GM12878 (cell line): Measurements from ENCODE around the gene SEC16A. TPM values are rescaled to one million over a fixed set of nuclear protein-coding genes. Genes with fewer than 3 reads are reported as not detected.

Source experiments
- ATF7 ChIP-seq: fragments of 450-650 bp; IDR thresholded peaks from 2 replicates; pipeline ENCODE4 v1.6.1; 2016; ENCODE audit warnings: low read depth, mild to moderate bottlenecking
- BHLHE40 ChIP-seq, 2 experiments: fragments of 450-650 bp in 1 of 2; IDR thresholded peaks; 2 replicates each; pipeline ENCODE4 v1.6.1; 2011 to 2017; ENCODE audit warnings: low read depth in 2 of 2, borderline replicate concordance in 1 of 2, improper control_type of control experiment in 1 of 2, low read length in 1 of 2, mild to moderate bottlenecking in 1 of 2
- ESRRA ChIP-seq: IDR thresholded peaks from 2 replicates; pipeline ENCODE4 v1.6.1; 2012; ENCODE audit warnings: mild to moderate bottlenecking, low read length, improper control_type of control experiment
- GATAD2B ChIP-seq: fragments of 450-650 bp; conservative IDR thresholded peaks from 2 replicates; pipeline ENCODE4 v1.6.1; 2017; ENCODE audit warnings: low read depth, mild to moderate bottlenecking, moderate library complexity
- IKZF1 ChIP-seq: fragments of 450-650 bp; conservative IDR thresholded peaks from 2 replicates; pipeline ENCODE4 v1.6.1; 2017; ENCODE audit warnings: antibody characterized with exemption, mild to moderate bottlenecking
- NBN ChIP-seq: fragments of 450-650 bp; IDR thresholded peaks from 2 replicates; pipeline ENCODE4 v1.6.1; 2016
- POLR2AphosphoS5 ChIP-seq: IDR thresholded peaks from 2 replicates; pipeline ENCODE4 v1.6.1; 2011; ENCODE audit warnings: mild to moderate bottlenecking, low read length, inconsistent platforms
- RAD21 ChIP-seq: IDR thresholded peaks from 2 replicates; pipeline ENCODE4 v1.6.1; 2011; ENCODE audit warnings: mild to moderate bottlenecking, low read depth, low read length, moderate library complexity; ENCODE audit not compliant: insufficient read depth
- RUNX3 ChIP-seq: IDR thresholded peaks from 2 replicates; pipeline ENCODE4 v1.6.1; 2012; ENCODE audit warnings: low read length, inconsistent platforms
- SMC3 ChIP-seq: IDR thresholded peaks from 2 replicates; pipeline ENCODE4 v1.6.1; 2011; ENCODE audit warnings: low read length, improper control_type of control experiment, borderline replicate concordance
- SREBF1 ChIP-seq: IDR thresholded peaks from 2 replicates; pipeline ENCODE4 v1.6.1; 2012; ENCODE audit warnings: mild to moderate bottlenecking, low read length
- TCF12 ChIP-seq: IDR thresholded peaks from 2 replicates; pipeline ENCODE4 v1.6.1; 2011; ENCODE audit warnings: low read depth, mild to moderate bottlenecking, low read length
- TCF3 ChIP-seq: IDR thresholded peaks from 2 replicates; pipeline ENCODE4 v1.6.1; 2012; ENCODE audit warnings: low read depth, mild to moderate bottlenecking, low read length, borderline replicate concordance; ENCODE audit not compliant: insufficient read depth
- WRNIP1 ChIP-seq: IDR thresholded peaks from 2 replicates; pipeline ENCODE4 v1.6.1; 2011; ENCODE audit warnings: low read depth, low read length, improper control_type of control experiment, borderline replicate concordance
- YY1 ChIP-seq: IDR thresholded peaks from 2 replicates; pipeline ENCODE4 v1.6.1; 2011; ENCODE audit warnings: low read depth, mild to moderate bottlenecking, low read length
- ZBED1 ChIP-seq: IDR thresholded peaks from 2 replicates; pipeline ENCODE4 v1.6.1; 2016; ENCODE audit warnings: borderline replicate concordance
- polyA plus RNA-seq, 11 experiments: library from polyadenylated mRNA; depleted of rRNA in 4 of 11; unstranded in 6 of 11; stranded (reverse) in 5 of 11; fragments of >200 nt; fragmentation: Nextera tagmentation in 4 of 11; fragmentation: Illumina TruSeq in 1 of 11; extraction: Ambion mirVana in 4 of 11; extraction: Trizol in 1 of 11; gene quantifications; 1 replicate in 1 of 11; 2 replicates in 10 of 11; pipeline versions ENCODE4 v1.2.1 to v1.2.3, GENCODE V29; 2011 to 2016; ENCODE audit warnings: inconsistent platforms in 2 of 11, missing spikeins in 2 of 11, low read depth in 1 of 11
- total RNA-seq, 4 experiments: library from RNA; depleted of rRNA in 3 of 4; stranded (reverse); fragments of >200 nt in 3 of 4; fragmentation: Illumina TruSeq in 1 of 4; extraction: Trizol in 1 of 4; gene quantifications; 2 replicates each; pipeline versions ENCODE4 v1.2.1 to v1.2.3, GENCODE V29; 2013 to 2021
- TF ChIP-seq, protein P1 (sequence below): fragments of 450-650 bp; formaldehyde crosslinking; IDR thresholded peaks from 2 replicates; pipeline ENCODE4 v1.4.0; 2020; ENCODE audit warnings: mild to moderate bottlenecking, moderate library complexity
- TF ChIP-seq, protein P2 (sequence below): IDR thresholded peaks from 2 replicates; pipeline ENCODE4 v1.6.1; 2011; ENCODE audit warnings: low read depth, low read length, improper control_type of control experiment, borderline replicate concordance

Gene SEC16A
- total and polyA plus RNA-seq, 10 of the 15 experiments (the other 5 are each of a cell fraction or from before 2014, with no cell fraction given): 9.9 to 59.1 (median 21.7) TPM

DNA sequence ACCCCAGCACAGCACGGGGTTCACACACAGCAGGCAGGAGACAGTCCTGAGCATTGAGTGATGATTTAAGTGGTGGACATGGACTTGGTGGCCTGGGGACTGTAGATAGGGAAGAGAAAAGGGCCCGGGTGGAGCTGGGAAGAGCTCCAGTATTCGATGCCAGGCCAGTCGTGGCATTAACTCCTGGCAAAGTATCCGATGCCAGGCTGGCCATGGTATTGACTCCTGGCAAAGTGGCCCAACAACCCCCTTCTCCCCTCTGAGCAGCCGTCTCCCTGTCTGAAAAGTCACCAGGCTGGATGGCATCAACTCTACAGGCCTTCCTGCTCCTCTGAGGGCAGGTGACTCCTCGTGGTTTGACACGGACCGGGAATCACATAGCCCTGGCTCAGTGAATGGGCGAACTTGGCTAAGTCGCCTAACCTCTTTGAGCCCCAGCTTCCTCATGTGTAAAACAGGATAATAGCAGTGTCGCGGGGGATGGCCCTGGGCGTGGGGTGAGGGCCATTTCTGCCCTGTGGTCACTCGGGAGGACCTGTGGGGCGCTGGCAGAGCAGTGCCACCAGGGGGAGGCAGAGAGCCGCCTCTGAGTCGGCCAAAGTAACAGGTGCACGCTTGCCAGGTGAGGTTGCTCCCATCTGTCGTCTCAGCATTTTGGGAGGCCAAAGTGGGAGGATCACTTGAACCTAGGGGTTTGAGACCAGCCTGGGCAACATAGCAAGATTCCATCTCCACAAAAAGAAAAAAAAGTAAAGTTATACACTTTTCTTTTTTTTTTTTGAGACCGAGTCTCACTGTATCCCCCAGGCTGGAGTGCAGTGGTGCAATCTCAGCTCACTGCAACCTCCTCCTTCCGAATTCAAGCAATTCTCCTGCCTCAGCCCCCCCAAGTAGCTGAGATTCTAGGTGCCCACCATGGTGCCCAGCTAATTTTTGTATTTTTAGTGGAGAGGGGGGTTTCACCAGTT is 5.7 kb upstream of the SEC16A start (continued):
- TF ChIP-seq SMC3 (peak; percentile 99), ATF7 (no peak), ZBED1 (no peak), WRNIP1 (0 out of 2 replicates have a peak, but pooled peaks have one; percentile 37), GATAD2B (0 out of 2 replicates have a peak, but pooled peaks have one; percentile 49), IKZF1 (0 out of 2 replicates have a peak, but pooled peaks have one; percentile 21), ESRRA (no peak), POLR2AphosphoS5 (no peak), YY1 (peak; percentile 64; the same call in 1 of the 2 replicates), TCF3 (peak; percentile 84), NBN (peak; percentile 62; the same call in 1 of the 2 replicates), SREBF1 (no peak), RAD21 (peak; percentile 93), TCF12 (peak; percentile 89), RUNX3 (peak; percentile 40; the same call in 1 of the 2 replicates), BHLHE40 (IDR thresholded peaks at IDR 0.05; ENCODE audit: borderline replicate concordance in 1 of 2, low read depth in 2 of 2, low read length in 1 of 2) (peak in 1 of 2 experiments; percentile 48; a peak in 1 of 4 replicates)
- TF ChIP-seq, protein P1, sequence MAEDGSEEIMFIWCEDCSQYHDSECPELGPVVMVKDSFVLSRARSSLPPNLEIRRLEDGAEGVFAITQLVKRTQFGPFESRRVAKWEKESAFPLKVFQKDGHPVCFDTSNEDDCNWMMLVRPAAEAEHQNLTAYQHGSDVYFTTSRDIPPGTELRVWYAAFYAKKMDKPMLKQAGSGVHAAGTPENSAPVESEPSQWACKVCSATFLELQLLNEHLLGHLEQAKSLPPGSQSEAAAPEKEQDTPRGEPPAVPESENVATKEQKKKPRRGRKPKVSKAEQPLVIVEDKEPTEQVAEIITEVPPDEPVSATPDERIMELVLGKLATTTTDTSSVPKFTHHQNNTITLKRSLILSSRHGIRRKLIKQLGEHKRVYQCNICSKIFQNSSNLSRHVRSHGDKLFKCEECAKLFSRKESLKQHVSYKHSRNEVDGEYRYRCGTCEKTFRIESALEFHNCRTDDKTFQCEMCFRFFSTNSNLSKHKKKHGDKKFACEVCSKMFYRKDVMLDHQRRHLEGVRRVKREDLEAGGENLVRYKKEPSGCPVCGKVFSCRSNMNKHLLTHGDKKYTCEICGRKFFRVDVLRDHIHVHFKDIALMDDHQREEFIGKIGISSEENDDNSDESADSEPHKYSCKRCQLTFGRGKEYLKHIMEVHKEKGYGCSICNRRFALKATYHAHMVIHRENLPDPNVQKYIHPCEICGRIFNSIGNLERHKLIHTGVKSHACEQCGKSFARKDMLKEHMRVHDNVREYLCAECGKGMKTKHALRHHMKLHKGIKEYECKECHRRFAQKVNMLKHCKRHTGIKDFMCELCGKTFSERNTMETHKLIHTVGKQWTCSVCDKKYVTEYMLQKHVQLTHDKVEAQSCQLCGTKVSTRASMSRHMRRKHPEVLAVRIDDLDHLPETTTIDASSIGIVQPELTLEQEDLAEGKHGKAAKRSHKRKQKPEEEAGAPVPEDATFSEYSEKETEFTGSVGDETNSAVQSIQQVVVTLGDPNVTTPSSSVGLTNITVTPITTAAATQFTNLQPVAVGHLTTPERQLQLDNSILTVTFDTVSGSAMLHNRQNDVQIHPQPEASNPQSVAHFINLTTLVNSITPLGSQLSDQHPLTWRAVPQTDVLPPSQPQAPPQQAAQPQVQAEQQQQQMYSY (CRISPR knock-in tag): no peak
- TF ChIP-seq, protein P2, sequence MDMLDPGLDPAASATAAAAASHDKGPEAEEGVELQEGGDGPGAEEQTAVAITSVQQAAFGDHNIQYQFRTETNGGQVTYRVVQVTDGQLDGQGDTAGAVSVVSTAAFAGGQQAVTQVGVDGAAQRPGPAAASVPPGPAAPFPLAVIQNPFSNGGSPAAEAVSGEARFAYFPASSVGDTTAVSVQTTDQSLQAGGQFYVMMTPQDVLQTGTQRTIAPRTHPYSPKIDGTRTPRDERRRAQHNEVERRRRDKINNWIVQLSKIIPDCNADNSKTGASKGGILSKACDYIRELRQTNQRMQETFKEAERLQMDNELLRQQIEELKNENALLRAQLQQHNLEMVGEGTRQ: no peak
